Measurements from ENCODE around the gene CRYBG2. TPM values are rescaled to one million over a fixed set of nuclear protein-coding genes. Genes with fewer than 3 reads are reported as not detected.
A peak's percentile ranks its signal among the peaks of the same experiment; 100 is the strongest.

CRYBG2 gene
- total and polyA plus RNA-seq, 2 of the 13 experiments (the other 11 are each of a cell fraction or from before 2014, with no cell fraction given), result 1.3 to 2.9 TPM

- TF ChIP-seq, protein P1, sequence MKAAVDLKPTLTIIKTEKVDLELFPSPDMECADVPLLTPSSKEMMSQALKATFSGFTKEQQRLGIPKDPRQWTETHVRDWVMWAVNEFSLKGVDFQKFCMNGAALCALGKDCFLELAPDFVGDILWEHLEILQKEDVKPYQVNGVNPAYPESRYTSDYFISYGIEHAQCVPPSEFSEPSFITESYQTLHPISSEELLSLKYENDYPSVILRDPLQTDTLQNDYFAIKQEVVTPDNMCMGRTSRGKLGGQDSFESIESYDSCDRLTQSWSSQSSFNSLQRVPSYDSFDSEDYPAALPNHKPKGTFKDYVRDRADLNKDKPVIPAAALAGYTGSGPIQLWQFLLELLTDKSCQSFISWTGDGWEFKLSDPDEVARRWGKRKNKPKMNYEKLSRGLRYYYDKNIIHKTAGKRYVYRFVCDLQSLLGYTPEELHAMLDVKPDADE (CRISPR knock-in tag; IDR thresholded peaks at IDR 0.05), result no peak
- TF ChIP-seq REPIN1 (CRISPR knock-in tag; IDR thresholded peaks at IDR 0.05; ENCODE audit: borderline replicate concordance, low read depth) (no peak), NR1H2 (CRISPR knock-in tag; IDR thresholded peaks at IDR 0.05; ENCODE audit: borderline replicate concordance, low read depth) (no peak), CBX2 (IDR thresholded peaks at IDR 0.05; ENCODE audit: low read depth, low read length) (no peak), CBX2 (CRISPR knock-in tag; IDR thresholded peaks at IDR 0.05; ENCODE audit: low read depth) (no peak), ZNF232 (CRISPR knock-in tag; IDR thresholded peaks at IDR 0.05; ENCODE audit: borderline replicate concordance) (0 out of 2 replicates have a peak, but pooled peaks have one; percentile 26), FOSL2 (CRISPR knock-in tag; IDR thresholded peaks at IDR 0.05) (peak; percentile 95), PHF21A (CRISPR knock-in tag; IDR thresholded peaks at IDR 0.05) (peak; percentile 61; the same call in 1 of the 2 replicates), TSC22D2 (CRISPR knock-in tag; IDR thresholded peaks at IDR 0.05; ENCODE audit: borderline replicate concordance) (0 out of 2 replicates have a peak, but pooled peaks have one; percentile 62), ZNF121 (CRISPR knock-in tag; IDR thresholded peaks at IDR 0.05) (peak; percentile 73), ZFP36 (IDR thresholded peaks at IDR 0.05; ENCODE audit: borderline replicate concordance, low read depth, low read length, partially characterized antibody) (peak; percentile 88), ASH2L (IDR thresholded peaks at IDR 0.05; ENCODE audit: insufficient read length, low read depth, low read length) (peak; percentile 23), ZNF790 (CRISPR knock-in tag; IDR thresholded peaks at IDR 0.05; ENCODE audit: borderline replicate concordance) (no peak), IRF2 (CRISPR knock-in tag; IDR thresholded peaks at IDR 0.05) (peak; percentile 70; the same call in 1 of the 2 replicates), NFE2 (CRISPR knock-in tag; IDR thresholded peaks at IDR 0.05) (no peak), ZNF430 (CRISPR knock-in tag; IDR thresholded peaks at IDR 0.05) (peak; percentile 70; the same call in 1 of the 2 replicates), SIN3A (IDR thresholded peaks at IDR 0.05; ENCODE audit: borderline replicate concordance, low read depth, low read length) (peak; percentile 32; the same call in 1 of the 2 replicates), RXRB (CRISPR knock-in tag; IDR thresholded peaks at IDR 0.05; ENCODE audit: borderline replicate concordance) (peak; percentile 73), ZSCAN21 (CRISPR knock-in tag; IDR thresholded peaks at IDR 0.05; ENCODE audit: borderline replicate concordance) (no peak), MTA1 (CRISPR knock-in tag; IDR thresholded peaks at IDR 0.05; ENCODE audit: borderline replicate concordance) (peak; percentile 40; the same call in 1 of the 2 replicates), GTF2F1 (IDR thresholded peaks at IDR 0.05; ENCODE audit: low read length) (no peak), ZNF839 (CRISPR knock-in tag; IDR thresholded peaks at IDR 0.05; ENCODE audit: borderline replicate concordance) (no peak), ZNF251 (CRISPR knock-in tag; IDR thresholded peaks at IDR 0.05) (no peak), U2AF2 (IDR thresholded peaks at IDR 0.05; ENCODE audit: low read depth, low read length) (no peak)
- TF ChIP-seq, protein P2, sequence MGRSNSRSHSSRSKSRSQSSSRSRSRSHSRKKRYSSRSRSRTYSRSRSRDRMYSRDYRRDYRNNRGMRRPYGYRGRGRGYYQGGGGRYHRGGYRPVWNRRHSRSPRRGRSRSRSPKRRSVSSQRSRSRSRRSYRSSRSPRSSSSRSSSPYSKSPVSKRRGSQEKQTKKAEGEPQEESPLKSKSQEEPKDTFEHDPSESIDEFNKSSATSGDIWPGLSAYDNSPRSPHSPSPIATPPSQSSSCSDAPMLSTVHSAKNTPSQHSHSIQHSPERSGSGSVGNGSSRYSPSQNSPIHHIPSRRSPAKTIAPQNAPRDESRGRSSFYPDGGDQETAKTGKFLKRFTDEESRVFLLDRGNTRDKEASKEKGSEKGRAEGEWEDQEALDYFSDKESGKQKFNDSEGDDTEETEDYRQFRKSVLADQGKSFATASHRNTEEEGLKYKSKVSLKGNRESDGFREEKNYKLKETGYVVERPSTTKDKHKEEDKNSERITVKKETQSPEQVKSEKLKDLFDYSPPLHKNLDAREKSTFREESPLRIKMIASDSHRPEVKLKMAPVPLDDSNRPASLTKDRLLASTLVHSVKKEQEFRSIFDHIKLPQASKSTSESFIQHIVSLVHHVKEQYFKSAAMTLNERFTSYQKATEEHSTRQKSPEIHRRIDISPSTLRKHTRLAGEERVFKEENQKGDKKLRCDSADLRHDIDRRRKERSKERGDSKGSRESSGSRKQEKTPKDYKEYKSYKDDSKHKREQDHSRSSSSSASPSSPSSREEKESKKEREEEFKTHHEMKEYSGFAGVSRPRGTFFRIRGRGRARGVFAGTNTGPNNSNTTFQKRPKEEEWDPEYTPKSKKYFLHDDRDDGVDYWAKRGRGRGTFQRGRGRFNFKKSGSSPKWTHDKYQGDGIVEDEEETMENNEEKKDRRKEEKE (IDR thresholded peaks at IDR 0.05), result no peak
- TF ChIP-seq, protein P3, sequence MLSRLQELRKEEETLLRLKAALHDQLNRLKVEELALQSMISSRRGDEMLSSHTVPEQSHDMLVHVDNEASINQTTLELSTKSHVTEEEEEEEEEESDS (CRISPR knock-in tag; IDR thresholded peaks at IDR 0.05; ENCODE audit: borderline replicate concordance), result no peak
Measured at GRCh38 chr1:26351590-26352337, 2.2 kb downstream of the CRYBG2 start (continued).
